Stimulated activated CD8-positive, alpha-beta memory T cell treated with anti-CD3 and anti-CD28 coated beads, Interleukin-15, amount 100 ng/mL, for 1 hour (primary cell): ENCODE results near the gene HIVEP3.

Experiments used
- DNase-seq: peaks from one replicate; pipeline ENCODE4 v3.0.0-alpha.2; 2020; ENCODE audit warnings: low read depth

Gene HIVEP3

GRCh38 chr1:41611068-41611931 lies 307.4 kb downstream of the HIVEP3 start:
- DNase-seq, result no peak

- no peak for DNase-seq
Measured at GRCh38 chr1:41610361-41610760, 308.4 kb downstream of the HIVEP3 start.

GRCh38 chr1:41609166-41609883 lies 309.4 kb downstream of the HIVEP3 start:
- DNase-seq, result no peak

GRCh38 chr1:41608211-41608610 lies 310.5 kb downstream of the HIVEP3 start:
- DNase-seq, result no peak

- no peak for DNase-seq
Measured at GRCh38 chr1:41607808-41608207, 310.9 kb downstream of the HIVEP3 start.

GRCh38 chr1:41599912-41600311 lies 318.8 kb downstream of the HIVEP3 start:
- DNase-seq, result no peak

GRCh38 chr1:41598325-41598724 lies 320.4 kb downstream of the HIVEP3 start:
- DNase-seq, result no peak

GRCh38 chr1:41592451-41593125 lies 326.1 kb downstream of the HIVEP3 start:
- DNase-seq, result no peak

GRCh38 chr1:41591891-41592290 lies 326.8 kb downstream of the HIVEP3 start:
- no peak for DNase-seq

GRCh38 chr1:41590331-41590730 lies 328.4 kb downstream of the HIVEP3 start:
- no peak for DNase-seq

- DNase-seq, result no peak
Measured at GRCh38 chr1:41589395-41589794, 329.3 kb downstream of the HIVEP3 start.

- DNase-seq, result no peak
Measured at GRCh38 chr1:41588334-41588875, 330.3 kb downstream of the HIVEP3 start.

GRCh38 chr1:41587791-41588190 lies 330.9 kb downstream of the HIVEP3 start:
- no peak for DNase-seq

- DNase-seq, result no peak
Measured at GRCh38 chr1:41586230-41586629, 332.5 kb downstream of the HIVEP3 start.

- DNase-seq, result no peak
Measured at GRCh38 chr1:41583658-41584547, 334.8 kb downstream of the HIVEP3 start.

- no peak for DNase-seq
Measured at GRCh38 chr1:41582851-41583657, 335.7 kb downstream of the HIVEP3 start.

GRCh38 chr1:41582351-41582750 lies 336.4 kb downstream of the HIVEP3 start:
- no peak for DNase-seq

GRCh38 chr1:41582004-41582325 lies 336.8 kb downstream of the HIVEP3 start:
- no peak for DNase-seq

GRCh38 chr1:41581216-41582003 lies 337.3 kb downstream of the HIVEP3 start:
- no peak for DNase-seq
